GM12875 (cell line): ENCODE data around the gene PCIF1.

Experiments
- H3K4me3 ChIP-seq: one replicate; pipeline ENCODE4 v1.5.1; 2011; ENCODE audit warnings: low read depth, low read length, control low read depth
- TF ChIP-seq, protein P1 (sequence below): IDR thresholded peaks from 2 replicates; pipeline ENCODE4 v1.5.1; 2011; ENCODE audit warnings: low read depth, mild to moderate bottlenecking, control low read depth, inconsistent platforms, low read length, moderate library complexity, borderline replicate concordance; ENCODE audit not compliant: insufficient read depth

The PCIF1 gene

GRCh38 chr20:45912344-45912682, 22.2 kb upstream of the PCIF1 start:
- TF ChIP-seq, protein P1, sequence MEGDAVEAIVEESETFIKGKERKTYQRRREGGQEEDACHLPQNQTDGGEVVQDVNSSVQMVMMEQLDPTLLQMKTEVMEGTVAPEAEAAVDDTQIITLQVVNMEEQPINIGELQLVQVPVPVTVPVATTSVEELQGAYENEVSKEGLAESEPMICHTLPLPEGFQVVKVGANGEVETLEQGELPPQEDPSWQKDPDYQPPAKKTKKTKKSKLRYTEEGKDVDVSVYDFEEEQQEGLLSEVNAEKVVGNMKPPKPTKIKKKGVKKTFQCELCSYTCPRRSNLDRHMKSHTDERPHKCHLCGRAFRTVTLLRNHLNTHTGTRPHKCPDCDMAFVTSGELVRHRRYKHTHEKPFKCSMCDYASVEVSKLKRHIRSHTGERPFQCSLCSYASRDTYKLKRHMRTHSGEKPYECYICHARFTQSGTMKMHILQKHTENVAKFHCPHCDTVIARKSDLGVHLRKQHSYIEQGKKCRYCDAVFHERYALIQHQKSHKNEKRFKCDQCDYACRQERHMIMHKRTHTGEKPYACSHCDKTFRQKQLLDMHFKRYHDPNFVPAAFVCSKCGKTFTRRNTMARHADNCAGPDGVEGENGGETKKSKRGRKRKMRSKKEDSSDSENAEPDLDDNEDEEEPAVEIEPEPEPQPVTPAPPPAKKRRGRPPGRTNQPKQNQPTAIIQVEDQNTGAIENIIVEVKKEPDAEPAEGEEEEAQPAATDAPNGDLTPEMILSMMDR: no peak
- H3K4me3 ChIP-seq: no peak overlapping the region

DNA sequence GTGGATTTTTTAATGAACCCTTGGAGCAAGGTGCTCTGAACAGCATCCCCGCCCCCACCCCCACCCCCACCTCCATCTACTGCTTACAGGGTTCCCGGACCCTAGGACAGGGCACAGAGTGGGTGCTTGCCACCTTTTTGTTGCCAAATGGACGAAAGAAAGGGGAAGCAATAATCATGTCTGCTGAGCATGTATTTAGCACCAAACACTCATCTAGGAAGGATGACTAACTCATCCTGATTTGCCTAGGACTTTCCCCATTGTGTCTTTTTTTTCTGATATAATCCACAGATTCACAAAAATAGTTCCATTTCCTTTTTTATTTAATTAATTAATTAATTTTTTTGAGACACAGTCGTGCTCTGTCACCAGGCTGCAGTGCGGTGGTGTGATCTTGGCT, 21.4 kb upstream of the PCIF1 start:
- no peak overlapping the region for H3K4me3 ChIP-seq
- TF ChIP-seq, protein P1: no peak

DNA sequence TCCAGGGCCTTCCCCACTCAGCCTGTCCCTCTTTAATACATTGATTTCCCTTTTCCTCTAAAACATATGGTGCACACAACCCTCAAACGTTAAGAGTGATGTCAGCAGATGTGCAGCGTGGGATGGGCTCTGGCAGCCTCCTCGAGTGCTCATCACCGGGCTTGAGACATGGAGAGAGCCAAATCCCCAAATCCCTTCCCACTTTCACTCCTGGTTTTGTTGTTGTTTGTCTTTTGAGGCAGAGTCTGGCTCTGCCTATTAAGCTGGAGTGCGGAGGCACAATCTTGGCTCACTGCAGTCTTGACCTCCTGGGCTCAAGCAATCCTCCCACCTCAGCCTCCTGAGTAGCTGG, 16.7 kb upstream of the PCIF1 start:
- H3K4me3 ChIP-seq: no peak overlapping the region
- TF ChIP-seq, protein P1: no peak

GRCh38 chr20:45918182-45918737, 16.2 kb upstream of the PCIF1 start:
- TF ChIP-seq, protein P1: no peak
- H3K4me3 ChIP-seq: no peak overlapping the region

GRCh38 chr20:45918779-45919537, 15.5 kb upstream of the PCIF1 start:
- TF ChIP-seq, protein P1: no peak
- H3K4me3 ChIP-seq: no peak overlapping the region

- H3K4me3 ChIP-seq: no peak overlapping the region
- TF ChIP-seq, protein P1: no peak
These were observed 14.7 kb upstream of the PCIF1 start for GRCh38 chr20:45919542-45920399.
